ENCODE measurements around the gene TRIO.

GRCh38 chr5:14188778-14189177, 45.6 kb downstream of the TRIO start:
- TF ChIP-seq FOXP2 (optimal IDR thresholded peaks at IDR 0.05; ENCODE audit: borderline replicate concordance, extremely low read depth, extremely low read length, insufficient read depth) (no peak), POLR2AphosphoS5 (IDR thresholded peaks at IDR 0.05; ENCODE audit: low read depth, low read length) (no peak), SIN3A (IDR thresholded peaks at IDR 0.05; ENCODE audit: borderline replicate concordance, insufficient read depth, low read length) (no peak), TAF1 (IDR thresholded peaks at IDR 0.05; ENCODE audit: borderline replicate concordance, insufficient read depth, low read length) (no peak), REST (IDR thresholded peaks at IDR 0.05; ENCODE audit: insufficient read depth in 1 of 2, low read depth in 2 of 2, low read length in 2 of 2) (no peak)

Measured in PFSK-1 (cell line).